H1 (cell line): Measurements from ENCODE around the gene DPYD. TPM values are rescaled to one million over a fixed set of nuclear protein-coding genes. Genes with fewer than 3 reads are reported as not detected.

ENCODE experiments used
- CTCF ChIA-PET: fragments of 300-600 bp; sonication (Branson Sonifier 250); formaldehyde crosslinking; loops from one replicate; lab custom pipeline; 2021; ENCODE audit not compliant: partially characterized antibody; lab: Charles Lee
- POLR2A ChIA-PET: fragments of 300-600 bp; sonication (Branson Sonifier 250); formaldehyde crosslinking; loops from one replicate; lab custom pipeline; 2021; ENCODE audit warnings: inconsistent platforms; ENCODE audit not compliant: partially characterized antibody; lab: Charles Lee
- DNase-seq, 2 experiments: peaks; one replicate each; pipeline versions ENCODE4 v3.0.0 to v3.0.0-alpha.2; 2010 to 2022; ENCODE audit warnings: low spot score in 2 of 2, low read depth in 1 of 2, mixed read lengths in 1 of 2
- FAIRE-seq: peaks from 2 replicates; lab custom pipeline; 2011; peaks lifted over from hg19 to GRCh38; lab: Jason Lieb, UNC
- H2AFZ ChIP-seq: 2 replicates; pipeline ENCODE4 v1.8.1; 2012; ENCODE audit warnings: low read length, inconsistent platforms
- H2AK5ac ChIP-seq: 2 replicates; pipeline ENCODE4 v1.6.1; 2013; ENCODE audit warnings: low read depth, low read length
- H2BK120ac ChIP-seq: replicated peaks from 2 replicates; pipeline ENCODE3; 2013; ENCODE audit warnings: low read depth, low read length, inconsistent platforms
- H2BK12ac ChIP-seq: 2 replicates; pipeline ENCODE4 v1.6.1; 2013; ENCODE audit warnings: low read depth, low read length
- H2BK15ac ChIP-seq: 2 replicates; pipeline ENCODE4 v1.6.1; 2013; ENCODE audit warnings: low read length
- H2BK20ac ChIP-seq: 2 replicates; pipeline ENCODE4 v1.6.1; 2013; ENCODE audit warnings: low read length
- H2BK5ac ChIP-seq: 2 replicates; pipeline ENCODE4 v1.6.1; 2013; ENCODE audit warnings: low read depth, low read length
- H3K14ac ChIP-seq: 2 replicates; pipeline ENCODE4 v1.6.1; 2013; ENCODE audit warnings: inconsistent platforms; ENCODE audit not compliant: insufficient read length
- H3K18ac ChIP-seq: 2 replicates; pipeline ENCODE4 v1.6.1; 2013; ENCODE audit warnings: low read length; ENCODE audit errors: extremely low read depth
- H3K23ac ChIP-seq: 2 replicates; pipeline ENCODE4 v1.6.1; 2013; ENCODE audit warnings: inconsistent platforms; ENCODE audit not compliant: insufficient read length
- H3K23me2 ChIP-seq: 2 replicates; pipeline ENCODE4 v1.6.1; 2013; ENCODE audit warnings: low read depth, low read length
- H3K27ac ChIP-seq: 2 replicates; pipeline ENCODE4 v1.6.1; 2011; ENCODE audit warnings: low read depth, low read length, inconsistent platforms
- H3K27me3 ChIP-seq, 4 experiments: replicated peaks in 1 of 4; 1 replicate in 1 of 4; 2 replicates in 3 of 4; pipeline versions ENCODE4 v1.6.1 to v1.8.1; 2011 to 2013; ENCODE audit warnings: low read length in 3 of 4, mild to moderate bottlenecking in 3 of 4, inconsistent platforms in 2 of 4, mixed read lengths in 2 of 4, moderate library complexity in 1 of 4; ENCODE audit not compliant: control insufficient read depth in 3 of 4, insufficient read depth in 3 of 4; ENCODE audit errors: extremely low read depth in 1 of 4
- H3K36me3 ChIP-seq, 4 experiments: 2 replicates each; pipeline versions ENCODE4 v1.6.1 to v1.8.1; 2011 to 2013; ENCODE audit warnings: mild to moderate bottlenecking in 4 of 4, low read length in 3 of 4, moderate library complexity in 2 of 4, control low read depth in 1 of 4, inconsistent platforms in 1 of 4; ENCODE audit not compliant: insufficient read depth in 4 of 4, control insufficient read depth in 2 of 4
- H3K4ac ChIP-seq: replicated peaks from 2 replicates; pipeline ENCODE3; 2013; ENCODE audit warnings: low read length, low read depth, mixed read lengths, inconsistent platforms; ENCODE audit not compliant: insufficient read length
- H3K4me1 ChIP-seq, 4 experiments: replicated peaks in 1 of 4; 1 replicate in 1 of 4; 2 replicates in 3 of 4; pipeline versions ENCODE4 v1.6.1 to v1.8.1; 2011 to 2013; ENCODE audit warnings: low read length in 3 of 4, inconsistent platforms in 2 of 4, mixed read lengths in 1 of 4; ENCODE audit not compliant: insufficient read depth in 4 of 4, control insufficient read depth in 3 of 4
- H3K4me2 ChIP-seq, 2 experiments: 2 replicates each; pipeline versions ENCODE4 v1.6.1 to v1.8.1; 2011 to 2013; ENCODE audit warnings: low read depth in 2 of 2, low read length in 2 of 2, control low read depth in 1 of 2, inconsistent platforms in 1 of 2, mild to moderate bottlenecking in 1 of 2; ENCODE audit not compliant: insufficient read depth in 1 of 2
- H3K4me3 ChIP-seq, 4 experiments: fragments of 200-600, 300-600 bp in 1 of 4; sonication (generic), shearing (Covaris generic), sonication (Bioruptor Twin) in 1 of 4; 2 replicates each; pipeline versions ENCODE4 v1.5.1 to v1.8.1; 2011 to 2016; ENCODE audit warnings: low read length in 4 of 4, low read depth in 3 of 4, control low read depth in 2 of 4, inconsistent platforms in 2 of 4, mild to moderate bottlenecking in 2 of 4, mixed read lengths in 1 of 4, moderate library complexity in 1 of 4; ENCODE audit not compliant: insufficient read depth in 2 of 4; ENCODE audit errors: extremely low read depth in 1 of 4
- H3K56ac ChIP-seq: replicated peaks from 2 replicates; pipeline ENCODE3; 2013; ENCODE audit warnings: low read depth, mild to moderate bottlenecking, mixed read lengths, low read length, inconsistent platforms; ENCODE audit not compliant: insufficient read length
- H3K79me1 ChIP-seq: 2 replicates; pipeline ENCODE4 v1.6.1; 2013; ENCODE audit warnings: low read depth, low read length, control low read depth
- H3K79me2 ChIP-seq, 2 experiments: 2 replicates each; pipeline versions ENCODE4 v1.6.1 to v1.8.1; 2012 to 2013; ENCODE audit warnings: low read length in 2 of 2, mild to moderate bottlenecking in 2 of 2, inconsistent platforms in 1 of 2; ENCODE audit not compliant: insufficient read depth in 2 of 2, control insufficient read depth in 1 of 2
- H3K9ac ChIP-seq, 4 experiments: replicated peaks in 1 of 4; 1 replicate in 1 of 4; 2 replicates in 3 of 4; pipeline versions ENCODE4 v1.6.1 to v1.8.1; 2011 to 2013; ENCODE audit warnings: low read depth in 3 of 4, low read length in 3 of 4, control low read depth in 2 of 4, mild to moderate bottlenecking in 2 of 4, moderate library complexity in 2 of 4, inconsistent platforms in 1 of 4; ENCODE audit errors: extremely low read depth in 1 of 4
- H3K9me3 ChIP-seq, 2 experiments: 2 replicates each; pipeline versions ENCODE4 v1.6.1 to v1.8.1; 2012 to 2013; ENCODE audit warnings: mild to moderate bottlenecking in 2 of 2, moderate library complexity in 2 of 2, control low read depth in 1 of 2, inconsistent platforms in 1 of 2, low read depth in 1 of 2, low read length in 1 of 2, mixed read lengths in 1 of 2; ENCODE audit not compliant: insufficient read depth in 2 of 2
- H4K20me1 ChIP-seq, 2 experiments: replicated peaks in 1 of 2; 2 replicates each; pipeline versions ENCODE3 to v1.8.1; 2011 to 2013; ENCODE audit warnings: inconsistent platforms in 2 of 2, low read length in 2 of 2, mild to moderate bottlenecking in 1 of 2; ENCODE audit not compliant: insufficient read depth in 2 of 2, control insufficient read depth in 1 of 2
- H4K5ac ChIP-seq: 2 replicates; pipeline ENCODE4 v1.6.1; 2013; ENCODE audit warnings: low read length, low read depth, mixed read lengths, inconsistent platforms; ENCODE audit not compliant: insufficient read length
- H4K8ac ChIP-seq: 2 replicates; pipeline ENCODE4 v1.8.0; 2013; ENCODE audit warnings: mild to moderate bottlenecking, moderate library complexity, low read length, inconsistent platforms; ENCODE audit not compliant: insufficient read depth; ENCODE audit errors: extremely low read depth
- H4K91ac ChIP-seq: replicated peaks from 2 replicates; pipeline ENCODE3; 2013; ENCODE audit warnings: low read length, mixed read lengths, inconsistent platforms; ENCODE audit not compliant: insufficient read length
- ASH2L ChIP-seq: fragments of 200-600, 300-600 bp; sonication (generic); IDR thresholded peaks from one replicate; pipeline ENCODE4 v1.7.1; 2017; ENCODE audit warnings: low read length
- CBX5 ChIP-seq: fragments of 300-800, 300-1000 bp; sonication (generic); IDR thresholded peaks from 2 replicates; pipeline ENCODE4 v1.7.1; 2016; ENCODE audit warnings: antibody characterized with exemption, low read length, low read depth
- CEBPB ChIP-seq: IDR thresholded peaks from 2 replicates; pipeline ENCODE4 v1.6.1; 2012; ENCODE audit warnings: low read depth, low read length
- CHD1 ChIP-seq: IDR thresholded peaks from 2 replicates; pipeline ENCODE4 v1.6.1; 2012; ENCODE audit warnings: low read depth, low read length, improper control_type of control experiment
- CTCF ChIP-seq, 3 experiments: IDR thresholded peaks; 1 replicate in 2 of 3; 2 replicates in 1 of 3; pipeline versions ENCODE4 v1.5.1 to v1.6.1; 2011; ENCODE audit warnings: low read length in 3 of 3, mild to moderate bottlenecking in 3 of 3, inconsistent platforms in 2 of 3, low read depth in 1 of 3, moderate library complexity in 1 of 3; ENCODE audit not compliant: insufficient read depth in 1 of 3; ENCODE audit errors: control extremely low read depth in 1 of 3
- HDAC2 ChIP-seq, 2 experiments: fragments of 300-600 bp in 1 of 2; sonication (generic) in 1 of 2; IDR thresholded peaks; 2 replicates each; pipeline ENCODE4 v1.6.1; 2011 to 2012; ENCODE audit warnings: low read depth in 2 of 2, low read length in 2 of 2, mild to moderate bottlenecking in 2 of 2, moderate library complexity in 2 of 2, borderline replicate concordance in 1 of 2, inconsistent platforms in 1 of 2
- NANOG ChIP-seq: IDR thresholded peaks from 2 replicates; pipeline ENCODE4 v1.6.1; 2011; ENCODE audit warnings: low read length, low read depth, mild to moderate bottlenecking, inconsistent platforms; ENCODE audit not compliant: insufficient read depth, poor library complexity, severe bottlenecking
- RNF2 ChIP-seq: fragments of 200-900, 300-1000 bp; sonication (generic); IDR thresholded peaks from 2 replicates; pipeline ENCODE4 v1.7.1; 2016; ENCODE audit warnings: borderline replicate concordance, low read depth, mild to moderate bottlenecking, antibody characterized with exemption, low read length; ENCODE audit not compliant: poor library complexity, severe bottlenecking; ENCODE audit errors: missing control alignments
- SIN3A ChIP-seq, 2 experiments: IDR thresholded peaks in 1 of 2; conservative IDR thresholded peaks in 1 of 2; 2 replicates each; pipeline ENCODE4 v1.6.1; 2011 to 2012; ENCODE audit warnings: low read length in 2 of 2, improper control_type of control experiment in 1 of 2, low read depth in 1 of 2, mild to moderate bottlenecking in 1 of 2
- SIRT6 ChIP-seq: IDR thresholded peaks from one replicate; pipeline ENCODE4 v1.7.1; 2012; ENCODE audit warnings: low read length, inconsistent platforms
- SIX5 ChIP-seq: IDR thresholded peaks from 2 replicates; pipeline ENCODE4 v1.6.1; 2011; ENCODE audit warnings: mild to moderate bottlenecking, low read depth, low read length
- WGBS, 2 experiments: shearing (Covaris generic) in 1 of 2; methylation state at CpG; one replicate each; pipeline versions ENCODE4 v1.1.6 to v1.1.7; 2013 to 2015; ENCODE audit warnings: low lambda C conversion rate in 2 of 2, mixed read lengths in 2 of 2, inconsistent platforms in 1 of 2, low coverage in 1 of 2, missing lambda C conversion rate in 1 of 2; ENCODE audit not compliant: insufficient replicate concordance in 2 of 2, insufficient coverage in 1 of 2, insufficient read length in 1 of 2; ENCODE audit errors: extremely low coverage in 1 of 2, missing lambda C conversion rate in 1 of 2; 5-methylcytosine and 5-hydroxymethylcytosine counted together
- polyA plus RNA-seq, 7 experiments: library from polyadenylated mRNA; depleted of rRNA in 3 of 7; stranded (reverse) in 5 of 7; unstranded in 2 of 7; fragments of >200 nt in 5 of 7; fragments of 200-250 nt in 2 of 7; gene quantifications; 1 replicate in 5 of 7; 2 replicates in 1 of 7; 4 replicates in 1 of 7; pipeline versions ENCODE4 v1.2.1 to v1.2.3, GENCODE V29; 2011 to 2013; ENCODE audit warnings: missing spikeins in 2 of 7, mixed read lengths in 2 of 7
- total RNA-seq: library from RNA; stranded (reverse); fragmentation: NEBNext Ultra II Directional; extraction: Animal tissue kit (Norgen Biotek cat#: 25700); gene quantifications from 2 replicates; pipeline ENCODE4 v1.2.1, GENCODE V29; 2021

DPYD gene
- total and polyA plus RNA-seq, 2 of the 8 experiments (the other 6 are each of a cell fraction or from before 2014, with no cell fraction given) = 0.29 to 0.73 TPM

- H4K20me1 ChIP-seq = no peaks in the 10 kb centered on the region
- H3K56ac ChIP-seq = no peak overlapping the region
- H3K23me2 ChIP-seq = no peaks in the 10 kb centered on the region
- H3K79me1 ChIP-seq = no peaks in the 10 kb centered on the region
- H4K5ac ChIP-seq = no peak overlapping the region
- no peak overlapping the region for H3K18ac ChIP-seq
- H2BK12ac ChIP-seq = no peak overlapping the region
- H2BK120ac ChIP-seq = no peak overlapping the region
- no peak overlapping the region for H3K4ac ChIP-seq
- H2AK5ac ChIP-seq = no peak overlapping the region
- DNase-seq (no peak), FAIRE-seq (no peak)
- H2BK15ac ChIP-seq = no peak overlapping the region
- CTCF ChIA-PET = no interaction called here
- H3K23ac ChIP-seq = no peak overlapping the region
- H3K4me3 ChIP-seq = no peak overlapping the region
- no peak overlapping the region for H3K9ac ChIP-seq
- no peaks in the 10 kb centered on the region; a peak in 1 of 7 replicates for H3K4me1 ChIP-seq
- no peak overlapping the region for H4K8ac ChIP-seq
- H4K91ac ChIP-seq = no peak overlapping the region
- no peak overlapping the region for H2BK20ac ChIP-seq
- no peaks in the 10 kb centered on the region for H3K27me3 ChIP-seq
- H3K36me3 ChIP-seq = no peaks in the 10 kb centered on the region
- H3K14ac ChIP-seq = no peak overlapping the region
- H3K9me3 ChIP-seq = no peaks in the 10 kb centered on the region
- H2AFZ ChIP-seq = no peak overlapping the region
- TF ChIP-seq NANOG (no peak), CEBPB (no peak), ASH2L (no peak), SIX5 (no peak), CTCF (IDR thresholded peaks at IDR 0.05; ENCODE audit: control extremely low read depth in 1 of 3, insufficient read depth in 1 of 3, low read depth in 1 of 3, low read length in 3 of 3) (no peak), SIRT6 (no peak), CHD1 (no peak), SIN3A (conservative IDR thresholded peaks at IDR 0.05 in 1 of 2, IDR thresholded peaks at IDR 0.05 in 1 of 2; ENCODE audit: low read depth in 1 of 2, low read length in 2 of 2) (no peak), CBX5 (no peak), RNF2 (no peak), HDAC2 (IDR thresholded peaks at IDR 0.05; ENCODE audit: borderline replicate concordance in 1 of 2, low read depth in 2 of 2, low read length in 2 of 2) (no peak)
- TF ChIP-seq, all 59 proteins: peak for 0
- POLR2A ChIA-PET = no interaction called here
- H3K27ac ChIP-seq = no peak overlapping the region
- WGBS, 2 experiments = 58% methylated on average over 2 of the region's 2 CpGs; no CpG with 5 or more reads in 1 of the 2 experiments
- H2BK5ac ChIP-seq = no peak overlapping the region
- no peaks in the 10 kb centered on the region for H3K79me2 ChIP-seq
- H3K4me2 ChIP-seq = no peak overlapping the region
Measured at GRCh38 chr1:97869441-97869840, 51.4 kb downstream of the DPYD start.
